A549 treated with ZK216348 at 1 μM for 4 hours (cell line): ENCODE data around the gene COTL1. TPM values are rescaled to one million over a fixed set of nuclear protein-coding genes. Genes with fewer than 3 reads are reported as not detected.

ENCODE experiments used
- total RNA-seq: library from RNA; stranded (reverse); fragments of 200-300 nt; extraction: Qiagen RNA extraction; gene quantifications from 5 replicates; pipeline ENCODE4 v1.2.3, GENCODE V29; 2022; ENCODE audit warnings: low read depth

Gene COTL1
- 408 to 555 TPM (median 524 TPM) in 5 replicates for total RNA-seq

GRCh38 chr16:84617791-84618580, at the start of gene COTL1:
Gene COTL1 (minus strand): TSS chr16:84618078. CDS start chr16:84617914, 164 bp downstream.

DNA sequence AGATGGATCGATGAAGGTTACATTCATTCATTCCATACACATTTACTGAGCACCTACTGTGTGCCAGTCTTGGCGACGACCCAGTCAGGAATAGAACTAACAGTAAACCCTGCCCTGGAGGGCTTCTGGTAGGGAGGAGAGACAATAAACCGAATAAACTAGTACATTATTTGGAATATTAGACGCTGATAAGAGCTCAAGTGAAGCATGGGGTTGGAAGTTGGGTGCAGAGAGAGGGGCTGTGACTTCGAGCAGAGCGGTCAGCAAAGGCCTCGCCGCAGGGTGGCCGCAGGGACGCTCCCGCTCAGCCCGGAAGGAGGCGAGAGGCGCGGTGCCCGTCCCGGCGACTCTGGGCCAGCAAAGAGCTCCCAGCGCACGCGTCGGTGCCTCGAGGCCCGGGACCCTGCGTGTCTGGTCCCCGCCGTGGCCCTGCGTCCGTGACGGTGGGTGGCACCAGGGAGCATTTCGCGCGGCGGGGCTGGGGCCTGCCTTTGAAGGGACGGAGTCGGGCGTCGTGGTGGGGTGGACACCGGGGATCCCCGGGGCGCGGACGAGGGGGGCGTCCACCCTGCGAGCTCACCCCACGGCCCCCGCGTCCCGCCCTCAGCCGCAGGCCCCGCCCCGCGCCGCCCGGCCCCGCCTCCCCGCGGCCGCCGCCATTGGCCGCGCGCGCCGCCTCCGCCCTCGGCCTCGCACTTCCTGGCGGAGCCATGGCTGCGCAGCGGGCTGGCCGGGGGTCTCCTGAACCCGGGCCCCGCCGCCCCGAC, 30.1 kb upstream of the COTL1 start, which contains the start of gene KLHL36:
Gene KLHL36, plus strand, starts transcription at position 684 of the 767 bp plus-strand sequence. CDS start 2,357 bp downstream, outside the sequence.

Other genes with a start within 250 kb of the COTL1 start
- 0.09 to 0.51 TPM (median 0.19 TPM) in 4 of 5 replicates, not detected in the other for gene ATP2C2, start 249.5 kb downstream of the COTL1 start, total RNA-seq
- gene MEAK7, start 113.4 kb downstream of the COTL1 start, total RNA-seq: 47.6 to 66.1 TPM (median 51.8 TPM) in 5 replicates
- gene KLHL36, start 30.4 kb upstream of the COTL1 start, total RNA-seq: 14.7 to 25.3 TPM (median 23.4 TPM) in 5 replicates
- 71.2 to 80.7 TPM (median 76.7 TPM) in 5 replicates for gene USP10, start 81.9 kb upstream of the COTL1 start, total RNA-seq
- gene CRISPLD2, start 201.9 kb upstream of the COTL1 start, total RNA-seq: 2.6 to 3.5 TPM (median 3.1 TPM) in 5 replicates